ENCODE measurements around the gene SPRR4. TPM values are rescaled to one million over a fixed set of nuclear protein-coding genes. Genes with fewer than 3 reads are reported as not detected.

The SPRR4 gene
- total RNA-seq, 1 donor from 2014 or later = not detected

- H3K4me3 ChIP-seq (ENCODE audit: low read depth, low read length) = no peak overlapping the region
- TF ChIP-seq CTCF (IDR thresholded peaks at IDR 0.05; ENCODE audit: insufficient read depth, low read length, poor library complexity, severe bottlenecking) = no peak
- no peak for DNase-seq (ENCODE audit: low read depth)
These were observed 22.7 kb downstream of the SPRR4 start for GRCh38 chr1:152993186-152993585.

GRCh38 chr1:152995842-152996241 is 25.4 kb downstream of the SPRR4 start:
- no peaks in the 10 kb centered on the region for H3K27me3 ChIP-seq (ENCODE audit: control insufficient read depth, insufficient read depth, low read length)
- H3K4me3 ChIP-seq (ENCODE audit: low read depth, low read length) = no peak overlapping the region
- no peak for DNase-seq (ENCODE audit: low read depth)
- no peaks in the 10 kb centered on the region for H3K36me3 ChIP-seq (ENCODE audit: control insufficient read depth, insufficient read depth, low read length)
- TF ChIP-seq CTCF (IDR thresholded peaks at IDR 0.05; ENCODE audit: insufficient read depth, low read length, poor library complexity, severe bottlenecking) = no peak

More at GRCh38 chr1:152993186-152993585, 22.7 kb downstream of the SPRR4 start:
- H3K36me3 ChIP-seq (ENCODE audit: control insufficient read depth, insufficient read depth, low read length) = no peaks in the 10 kb centered on the region
- no peaks in the 10 kb centered on the region for H3K27me3 ChIP-seq (ENCODE audit: control insufficient read depth, insufficient read depth, low read length)

- TF ChIP-seq CTCF (IDR thresholded peaks at IDR 0.05; ENCODE audit: insufficient read depth, low read length, poor library complexity, severe bottlenecking) = no peak
- no peak overlapping the region for H3K4me3 ChIP-seq (ENCODE audit: low read depth, low read length)
- DNase-seq (ENCODE audit: low read depth) = no peak
- no peaks in the 10 kb centered on the region for H3K36me3 ChIP-seq (ENCODE audit: control insufficient read depth, insufficient read depth, low read length)
- H3K27me3 ChIP-seq (ENCODE audit: control insufficient read depth, insufficient read depth, low read length) = no peaks in the 10 kb centered on the region
These were observed 26.4 kb downstream of the SPRR4 start for GRCh38 chr1:152996633-152997400.

- DNase-seq (ENCODE audit: low read depth) = no peak
- TF ChIP-seq CTCF (IDR thresholded peaks at IDR 0.05; ENCODE audit: insufficient read depth, low read length, poor library complexity, severe bottlenecking) = no peak
- H3K27me3 ChIP-seq (ENCODE audit: control insufficient read depth, insufficient read depth, low read length) = no peaks in the 10 kb centered on the region
- H3K4me3 ChIP-seq (ENCODE audit: low read depth, low read length) = no peak overlapping the region
- no peaks in the 10 kb centered on the region for H3K36me3 ChIP-seq (ENCODE audit: control insufficient read depth, insufficient read depth, low read length)
These were observed 27.5 kb downstream of the SPRR4 start for GRCh38 chr1:152997901-152998300.

GRCh38 chr1:152998476-152998875 is 28.0 kb downstream of the SPRR4 start:
- no peaks in the 10 kb centered on the region for H3K36me3 ChIP-seq (ENCODE audit: control insufficient read depth, insufficient read depth, low read length)
- H3K27me3 ChIP-seq (ENCODE audit: control insufficient read depth, insufficient read depth, low read length) = no peaks in the 10 kb centered on the region
- no peak overlapping the region for H3K4me3 ChIP-seq (ENCODE audit: low read depth, low read length)
- DNase-seq (ENCODE audit: low read depth) = no peak
- TF ChIP-seq CTCF (IDR thresholded peaks at IDR 0.05; ENCODE audit: insufficient read depth, low read length, poor library complexity, severe bottlenecking) = no peak

- TF ChIP-seq CTCF (IDR thresholded peaks at IDR 0.05; ENCODE audit: insufficient read depth, low read length, poor library complexity, severe bottlenecking) = no peak
- DNase-seq (ENCODE audit: low read depth) = no peak
- H3K36me3 ChIP-seq (ENCODE audit: control insufficient read depth, insufficient read depth, low read length) = no peaks in the 10 kb centered on the region
- H3K4me3 ChIP-seq (ENCODE audit: low read depth, low read length) = no peak overlapping the region
- H3K27me3 ChIP-seq (ENCODE audit: control insufficient read depth, insufficient read depth, low read length) = no peaks in the 10 kb centered on the region
These were observed 29.4 kb downstream of the SPRR4 start for GRCh38 chr1:152999818-153000217.
